ENCODE results near the gene CASP2. TPM values are rescaled to one million over a fixed set of nuclear protein-coding genes. Genes with fewer than 3 reads are reported as not detected.

CASP2 gene
- total and polyA plus RNA-seq, 2 of the 13 experiments (the other 11 are each of a cell fraction or from before 2014, with no cell fraction given) = 10.2 to 13.7 TPM

DNA sequence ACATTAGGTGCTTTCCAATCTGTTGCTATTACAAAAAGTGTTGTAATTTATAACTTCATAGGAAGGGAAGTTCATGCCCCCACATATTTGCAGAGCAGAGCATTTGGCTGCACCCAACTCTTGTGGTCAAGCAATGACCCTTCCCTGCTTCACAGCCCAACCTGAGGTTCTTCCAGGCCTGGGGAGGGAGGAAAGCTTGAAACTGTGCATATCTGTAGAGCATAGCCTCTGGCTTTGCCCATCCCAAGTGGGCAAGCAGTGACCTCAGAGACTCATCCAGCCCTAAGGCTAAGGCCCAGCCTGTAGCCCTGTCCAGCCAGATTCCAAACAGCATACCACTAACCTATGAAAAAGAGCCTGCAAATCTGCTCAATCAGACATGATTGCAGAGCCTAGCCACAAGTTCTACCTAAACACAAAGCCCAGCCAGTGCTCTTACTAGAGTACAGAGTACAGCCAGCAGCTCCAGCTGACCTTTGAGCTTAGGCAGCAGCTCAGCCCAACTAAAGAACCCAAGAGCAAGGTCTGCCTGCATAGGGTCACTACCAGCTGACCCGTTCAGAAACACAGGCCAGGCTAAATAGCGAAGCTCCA, 39.3 kb upstream of the CASP2 start (continued):
- TF ChIP-seq, protein P1, sequence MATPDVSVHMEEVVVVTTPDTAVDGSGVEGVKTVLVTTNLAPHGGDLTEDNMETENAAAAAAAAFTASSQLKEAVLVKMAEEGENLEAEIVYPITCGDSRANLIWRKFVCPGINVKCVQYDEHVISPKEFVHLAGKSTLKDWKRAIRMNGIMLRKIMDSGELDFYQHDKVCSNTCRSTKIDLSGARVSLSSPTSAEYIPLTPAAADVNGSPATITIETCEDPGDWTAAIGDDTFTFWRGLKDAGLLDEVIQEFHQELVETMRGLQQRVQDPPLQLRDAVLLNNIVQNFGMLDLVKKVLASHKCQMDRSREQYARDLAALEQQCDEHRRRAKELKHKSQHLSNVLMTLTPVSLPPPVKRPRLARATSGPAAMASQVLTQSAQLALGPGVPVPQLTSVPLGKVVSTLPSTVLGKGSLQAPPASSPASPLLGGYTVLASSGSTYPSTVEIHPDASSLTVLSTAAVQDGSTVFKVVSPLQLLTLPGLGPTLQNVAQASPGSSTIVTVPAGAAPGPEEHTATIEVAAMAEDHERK (CRISPR knock-in tag; IDR thresholded peaks at IDR 0.05; ENCODE audit: low read depth) = no peak
- TF ChIP-seq ZNF101 (CRISPR knock-in tag; IDR thresholded peaks at IDR 0.05; ENCODE audit: borderline replicate concordance, low read depth) (no peak), ZNF501 (CRISPR knock-in tag; IDR thresholded peaks at IDR 0.05) (0 out of 2 replicates have a peak, but pooled peaks have one; percentile 18), ARNT (IDR thresholded peaks at IDR 0.05) (no peak), ZNF230 (CRISPR knock-in tag; IDR thresholded peaks at IDR 0.05) (no peak), KLF11 (CRISPR knock-in tag; IDR thresholded peaks at IDR 0.05) (no peak), ATAD3A (CRISPR knock-in tag; IDR thresholded peaks at IDR 0.05) (no peak), MAFG (CRISPR knock-in tag; IDR thresholded peaks at IDR 0.05) (no peak), KDM1A (CRISPR knock-in tag; IDR thresholded peaks at IDR 0.05) (peak; percentile 84), NFYB (CRISPR knock-in tag; IDR thresholded peaks at IDR 0.05) (no peak), ZNF614 (CRISPR knock-in tag; IDR thresholded peaks at IDR 0.05; ENCODE audit: borderline replicate concordance) (peak; percentile 63; the same call in 1 of the 2 replicates), ZNF367 (CRISPR knock-in tag; IDR thresholded peaks at IDR 0.05; ENCODE audit: borderline replicate concordance) (no peak), HMGA1 (CRISPR knock-in tag; conservative IDR thresholded peaks at IDR 0.05) (no peak), ZNF772 (CRISPR knock-in tag; IDR thresholded peaks at IDR 0.05) (no peak), SKI (IDR thresholded peaks at IDR 0.05; ENCODE audit: partially characterized antibody) (no peak), TBX3 (IDR thresholded peaks at IDR 0.05; ENCODE audit: borderline replicate concordance) (no peak), ZNF619 (CRISPR knock-in tag; IDR thresholded peaks at IDR 0.05) (no peak)
- TF ChIP-seq, protein P2, sequence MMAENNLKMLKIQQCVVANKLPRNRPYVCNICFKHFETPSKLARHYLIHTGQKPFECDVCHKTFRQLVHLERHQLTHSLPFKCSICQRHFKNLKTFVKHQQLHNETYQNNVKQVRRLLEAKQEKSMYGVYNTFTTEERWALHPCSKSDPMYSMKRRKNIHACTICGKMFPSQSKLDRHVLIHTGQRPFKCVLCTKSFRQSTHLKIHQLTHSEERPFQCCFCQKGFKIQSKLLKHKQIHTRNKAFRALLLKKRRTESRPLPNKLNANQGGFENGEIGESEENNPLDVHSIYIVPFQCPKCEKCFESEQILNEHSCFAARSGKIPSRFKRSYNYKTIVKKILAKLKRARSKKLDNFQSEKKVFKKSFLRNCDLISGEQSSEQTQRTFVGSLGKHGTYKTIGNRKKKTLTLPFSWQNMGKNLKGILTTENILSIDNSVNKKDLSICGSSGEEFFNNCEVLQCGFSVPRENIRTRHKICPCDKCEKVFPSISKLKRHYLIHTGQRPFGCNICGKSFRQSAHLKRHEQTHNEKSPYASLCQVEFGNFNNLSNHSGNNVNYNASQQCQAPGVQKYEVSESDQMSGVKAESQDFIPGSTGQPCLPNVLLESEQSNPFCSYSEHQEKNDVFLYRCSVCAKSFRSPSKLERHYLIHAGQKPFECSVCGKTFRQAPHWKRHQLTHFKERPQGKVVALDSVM (CRISPR knock-in tag; IDR thresholded peaks at IDR 0.05) = no peak
- TF ChIP-seq, protein P3, sequence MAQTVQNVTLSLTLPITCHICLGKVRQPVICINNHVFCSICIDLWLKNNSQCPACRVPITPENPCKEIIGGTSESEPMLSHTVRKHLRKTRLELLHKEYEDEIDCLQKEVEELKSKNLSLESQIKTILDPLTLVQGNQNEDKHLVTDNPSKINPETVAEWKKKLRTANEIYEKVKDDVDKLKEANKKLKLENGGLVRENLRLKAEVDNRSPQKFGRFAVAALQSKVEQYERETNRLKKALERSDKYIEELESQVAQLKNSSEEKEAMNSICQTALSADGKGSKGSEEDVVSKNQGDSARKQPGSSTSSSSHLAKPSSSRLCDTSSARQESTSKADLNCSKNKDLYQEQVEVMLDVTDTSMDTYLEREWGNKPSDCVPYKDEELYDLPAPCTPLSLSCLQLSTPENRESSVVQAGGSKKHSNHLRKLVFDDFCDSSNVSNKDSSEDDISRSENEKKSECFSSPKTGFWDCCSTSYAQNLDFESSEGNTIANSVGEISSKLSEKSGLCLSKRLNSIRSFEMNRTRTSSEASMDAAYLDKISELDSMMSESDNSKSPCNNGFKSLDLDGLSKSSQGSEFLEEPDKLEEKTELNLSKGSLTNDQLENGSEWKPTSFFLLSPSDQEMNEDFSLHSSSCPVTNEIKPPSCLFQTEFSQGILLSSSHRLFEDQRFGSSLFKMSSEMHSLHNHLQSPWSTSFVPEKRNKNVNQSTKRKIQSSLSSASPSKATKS (CRISPR knock-in tag; IDR thresholded peaks at IDR 0.05) = no peak
- TF ChIP-seq, protein P4, sequence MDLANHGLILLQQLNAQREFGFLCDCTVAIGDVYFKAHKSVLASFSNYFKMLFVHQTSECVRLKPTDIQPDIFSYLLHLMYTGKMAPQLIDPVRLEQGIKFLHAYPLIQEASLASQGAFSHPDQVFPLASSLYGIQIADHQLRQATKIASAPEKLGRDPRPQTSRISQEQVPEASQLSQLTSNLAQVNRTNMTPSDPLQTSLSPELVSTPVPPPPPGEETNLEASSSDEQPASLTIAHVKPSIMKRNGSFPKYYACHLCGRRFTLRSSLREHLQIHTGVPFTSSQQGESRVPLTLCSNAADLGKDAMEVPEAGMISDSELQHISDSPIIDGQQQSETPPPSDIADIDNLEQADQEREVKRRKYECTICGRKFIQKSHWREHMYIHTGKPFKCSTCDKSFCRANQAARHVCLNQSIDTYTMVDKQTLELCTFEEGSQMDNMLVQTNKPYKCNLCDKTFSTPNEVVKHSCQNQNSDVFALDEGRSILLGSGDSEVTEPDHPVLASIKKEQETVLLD (CRISPR knock-in tag; IDR thresholded peaks at IDR 0.05; ENCODE audit: low read depth) = no peak
- TF ChIP-seq, protein P5, sequence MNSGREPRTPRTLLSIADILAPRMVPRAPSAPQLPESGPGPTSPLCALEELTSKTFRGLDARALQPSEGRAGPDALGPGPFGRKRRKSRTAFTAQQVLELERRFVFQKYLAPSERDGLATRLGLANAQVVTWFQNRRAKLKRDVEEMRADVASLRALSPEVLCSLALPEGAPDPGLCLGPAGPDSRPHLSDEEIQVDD (CRISPR knock-in tag; IDR thresholded peaks at IDR 0.05; ENCODE audit: borderline replicate concordance) = no peak
- TF ChIP-seq, protein P6, sequence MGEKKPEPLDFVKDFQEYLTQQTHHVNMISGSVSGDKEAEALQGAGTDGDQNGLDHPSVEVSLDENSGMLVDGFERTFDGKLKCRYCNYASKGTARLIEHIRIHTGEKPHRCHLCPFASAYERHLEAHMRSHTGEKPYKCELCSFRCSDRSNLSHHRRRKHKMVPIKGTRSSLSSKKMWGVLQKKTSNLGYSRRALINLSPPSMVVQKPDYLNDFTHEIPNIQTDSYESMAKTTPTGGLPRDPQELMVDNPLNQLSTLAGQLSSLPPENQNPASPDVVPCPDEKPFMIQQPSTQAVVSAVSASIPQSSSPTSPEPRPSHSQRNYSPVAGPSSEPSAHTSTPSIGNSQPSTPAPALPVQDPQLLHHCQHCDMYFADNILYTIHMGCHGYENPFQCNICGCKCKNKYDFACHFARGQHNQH (CRISPR knock-in tag; IDR thresholded peaks at IDR 0.05) = peak; percentile 80; the same call in 1 of the 2 replicates
